Endothelial cell of umbilical vein (primary cell): Measurements from ENCODE around the gene EFNA2. TPM values are rescaled to one million over a fixed set of nuclear protein-coding genes. Genes with fewer than 3 reads are reported as not detected.
"Not testable (repeated sequence)": the region's sequence is repeated elsewhere in the genome, so short reads cannot be mapped to it uniquely, and the experiment has no call there.

Source experiments
- BruUV-seq: library from RNA; stranded (reverse); fragments of 400-500 nt; replicated peaks from 2 replicates; lab custom pipeline; 2021; lab: Mats Ljungman, UMichigan
- CTCF ChIA-PET: fragments of 300-600, 350-600 bp; sonication (Branson Sonifier 250); formaldehyde crosslinking; loops from one replicate; lab custom pipeline; 2021; ENCODE audit warnings: antibody characterized with exemption, inconsistent platforms; lab: Charles Lee
- POLR2A ChIA-PET: fragments of 300-600, 350-600 bp; sonication (Branson Sonifier 250); formaldehyde crosslinking; loops from one replicate; lab custom pipeline; 2021; ENCODE audit warnings: antibody characterized with exemption, inconsistent platforms; lab: Charles Lee
- DNase-seq: peaks from one replicate; pipeline ENCODE4 v3.0.0-alpha.2; 2011; ENCODE audit warnings: low read depth, low spot score
- FAIRE-seq: peaks from 2 replicates; lab custom pipeline; 2011; peaks lifted over from hg19 to GRCh38; lab: Jason Lieb, UNC
- H2AFZ ChIP-seq: 2 replicates; pipeline ENCODE4 v1.6.0; 2012; ENCODE audit warnings: low read depth, low read length, control low read depth, inconsistent platforms
- H3K27ac ChIP-seq: 2 replicates; pipeline ENCODE4 v1.5.1; 2011; ENCODE audit warnings: low read depth, mild to moderate bottlenecking, control low read depth, low read length, moderate library complexity; ENCODE audit not compliant: insufficient read depth
- H3K27me3 ChIP-seq, 2 experiments: 2 replicates each; pipeline versions ENCODE4 v1.6.0 to v1.6.1; 2011; ENCODE audit warnings: low read length in 2 of 2, mixed read lengths in 1 of 2; ENCODE audit not compliant: control insufficient read depth in 2 of 2, insufficient read depth in 2 of 2
- H3K36me3 ChIP-seq, 2 experiments: 2 replicates in 1 of 2; 3 replicates in 1 of 2; pipeline ENCODE4 v1.5.1; 2011; ENCODE audit warnings: low read length in 2 of 2, mild to moderate bottlenecking in 1 of 2, moderate library complexity in 1 of 2; ENCODE audit not compliant: control insufficient read depth in 2 of 2, insufficient read depth in 2 of 2; ENCODE audit errors: extremely low read depth in 1 of 2
- H3K4me1 ChIP-seq: 3 replicates; pipeline ENCODE4 v1.5.1; 2011; ENCODE audit warnings: mild to moderate bottlenecking, low read length; ENCODE audit not compliant: control insufficient read depth, insufficient read depth; ENCODE audit errors: extremely low read depth
- H3K4me2 ChIP-seq: 2 replicates; pipeline ENCODE4 v1.6.1; 2011; ENCODE audit warnings: low read length, control low read depth, mixed read lengths; ENCODE audit not compliant: insufficient read depth
- H3K4me3 ChIP-seq, 3 experiments: fragments of 200-600 bp in 1 of 3; sonication (generic), shearing (Covaris generic) in 1 of 3; replicated peaks in 1 of 3; 2 replicates each; pipeline ENCODE4 v1.5.1; 2011 to 2016; ENCODE audit warnings: control low read depth in 3 of 3, low read length in 3 of 3, mild to moderate bottlenecking in 2 of 3, inconsistent platforms in 1 of 3, low read depth in 1 of 3, moderate library complexity in 1 of 3; ENCODE audit not compliant: insufficient read depth in 1 of 3
- H3K79me2 ChIP-seq: 2 replicates; pipeline ENCODE4 v1.6.0; 2012; ENCODE audit warnings: low read length, inconsistent platforms; ENCODE audit not compliant: control insufficient read depth, insufficient read depth
- H3K9ac ChIP-seq: replicated peaks from 2 replicates; pipeline ENCODE3; 2011; ENCODE audit warnings: low read length, control low read depth; ENCODE audit not compliant: insufficient read depth; ENCODE audit errors: extremely low read depth
- H3K9me1 ChIP-seq: replicated peaks from 3 replicates; pipeline ENCODE4 v1.6.0; 2011; ENCODE audit warnings: mild to moderate bottlenecking, low read length; ENCODE audit not compliant: control insufficient read depth, insufficient read depth; ENCODE audit errors: extremely low read depth
- H3K9me3 ChIP-seq: replicated peaks from 2 replicates; pipeline ENCODE4 v1.5.1; 2012; ENCODE audit warnings: low read length, inconsistent platforms; ENCODE audit not compliant: control insufficient read depth, insufficient read depth
- H4K20me1 ChIP-seq: replicated peaks from 2 replicates; pipeline ENCODE3; 2011; ENCODE audit warnings: mild to moderate bottlenecking, low read length; ENCODE audit not compliant: control insufficient read depth, insufficient read depth; ENCODE audit errors: extremely low read depth
- CTCF ChIP-seq, 2 donors: IDR thresholded peaks; 1 replicate in 1 of 2; 2 replicates in 1 of 2; pipeline ENCODE4 v1.5.1; 2011; ENCODE audit warnings: low read length in 2 of 2, mild to moderate bottlenecking in 2 of 2, moderate library complexity in 2 of 2, control low read depth in 1 of 2, inconsistent platforms in 1 of 2, low read depth in 1 of 2; ENCODE audit not compliant: insufficient read depth in 1 of 2; ENCODE audit errors: extremely low read depth in 1 of 2
- EZH2 ChIP-seq: IDR thresholded peaks from 2 replicates; pipeline ENCODE4 v1.6.1; 2012; ENCODE audit warnings: borderline replicate concordance, low read depth, mild to moderate bottlenecking, moderate library complexity, low read length, inconsistent platforms; ENCODE audit not compliant: severe bottlenecking
- FOS ChIP-seq: IDR thresholded peaks from 2 replicates; pipeline ENCODE4 v1.6.1; 2011; ENCODE audit warnings: mild to moderate bottlenecking, low read length, moderate library complexity, borderline replicate concordance; ENCODE audit not compliant: insufficient read depth
- GATA2 ChIP-seq: IDR thresholded peaks from 2 replicates; pipeline ENCODE4 v1.7.0; 2011; ENCODE audit warnings: low read depth, mild to moderate bottlenecking, moderate library complexity, mixed read lengths, low read length; ENCODE audit not compliant: insufficient read length, insufficient read depth
- JUN ChIP-seq: IDR thresholded peaks from 2 replicates; pipeline ENCODE4 v1.6.1; 2011; ENCODE audit warnings: borderline replicate concordance, low read depth; ENCODE audit not compliant: insufficient read length, insufficient read depth
- MYC ChIP-seq: IDR thresholded peaks from one replicate; pipeline ENCODE4 v1.6.1; 2011; ENCODE audit warnings: mild to moderate bottlenecking, low read depth, low read length
- POLR2AphosphoS5 ChIP-seq: IDR thresholded peaks from 2 replicates; pipeline ENCODE4 v1.6.1; 2012; ENCODE audit warnings: low read depth, mild to moderate bottlenecking, control low read depth, low read length, moderate library complexity; ENCODE audit not compliant: insufficient read depth
- dilution Hi-C: fragments of 300-500 bp; cut with MboI; formaldehyde crosslinking; loops from one replicate; pipeline ENCODE4 v1.15.0; 2019; ENCODE audit warnings: low sequenced_read_pairs; ENCODE audit not compliant: extremely low pct_ligation_motif_present
- intact Hi-C: fragments of 100-400 bp; cut with micrococcal nuclease; formaldehyde crosslinking; loops from one replicate; pipeline ENCODE4 v1.10.0; 2022
- polyA plus RNA-seq, 4 experiments: library from polyadenylated mRNA; depleted of rRNA in 3 of 4; stranded (reverse) in 3 of 4; unstranded in 1 of 4; fragments of >200 nt; gene quantifications; 2 replicates each; pipeline versions ENCODE4 v1.2.1 to v1.2.3, GENCODE V29; 2011 to 2012; ENCODE audit warnings: missing spikeins in 1 of 4
- total RNA-seq: library from RNA; stranded (reverse); gene quantifications from 2 replicates; pipeline ENCODE4 v1.2.3, GENCODE V29; 2021

EFNA2 gene
- total and polyA plus RNA-seq, 2 donors (not counting 3 experiments of a cell fraction or from before 2014, with no cell fraction given): 0.52 to 1.1 TPM

GRCh38 chr19:1246265-1247087, 39.2 kb upstream of the EFNA2 start:
- H3K36me3 ChIP-seq, H2AFZ ChIP-seq, H3K9me1 ChIP-seq, H3K9ac ChIP-seq, H3K27me3 ChIP-seq, H3K4me3 ChIP-seq, dilution Hi-C loops, H3K4me2 ChIP-seq, BruUV-seq, DNase-seq, H4K20me1 ChIP-seq, H3K27ac ChIP-seq, H3K9me3 ChIP-seq: not testable (repeated sequence)
- ChIA-PET CTCF (interaction anchor here (7.3 kb wide), 1 partner anchor 20 kb away, joined by 1001 read pairs; the partner anchor contains the start of gene CIRBP), POLR2A (interaction anchor here (4.9 kb wide), 1 partner anchor 23 kb away, joined by 87 read pairs; the partner anchor contains the start of gene CIRBP)
- intact Hi-C loops: loop anchor here (10.0 kb wide), 1 partner anchor 452 kb away; the partner anchor contains the start of gene PTBP1
- H3K4me1 ChIP-seq: peaks cover 18% of the 10 kb centered on the region
- peaks cover 36% of the 10 kb centered on the region for H3K79me2 ChIP-seq
- FAIRE-seq: peak; percentile 42

DNA sequence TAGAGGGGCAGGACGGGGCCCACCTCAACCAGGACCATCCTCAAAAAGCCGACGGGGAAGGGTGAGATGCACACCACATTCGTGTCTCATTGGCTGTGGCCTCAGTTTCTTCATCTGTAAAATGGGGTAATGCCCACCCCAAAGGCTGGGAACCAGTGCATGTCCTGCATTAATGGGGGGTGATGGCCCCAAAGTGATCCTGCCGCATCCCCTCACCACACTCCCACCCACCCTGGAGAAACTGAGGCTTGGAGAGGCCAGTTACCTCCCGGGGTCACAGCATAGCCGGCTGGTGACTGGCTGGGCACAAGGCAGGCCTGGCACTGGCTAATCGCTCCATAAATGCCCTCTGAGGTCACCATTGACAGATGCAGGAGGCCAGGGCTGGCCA, 37.9 kb upstream of the EFNA2 start:
- H3K27me3 ChIP-seq: no peaks in the 10 kb centered on the region
- peaks cover 12% of the 10 kb centered on the region for H3K4me1 ChIP-seq
- peaks cover 33% of the 10 kb centered on the region for H3K79me2 ChIP-seq
- intact Hi-C loops (loop anchor here (10.0 kb wide), 1 partner anchor 453 kb away; the partner anchor contains the start of gene PTBP1), dilution Hi-C loops (no loop called here)
- H4K20me1 ChIP-seq: no peaks in the 10 kb centered on the region
- TF ChIP-seq JUN (peak; percentile 19), CTCF (IDR thresholded peaks at IDR 0.05; ENCODE audit: extremely low read depth in 1 of 2, insufficient read depth in 1 of 2, low read depth in 1 of 2, low read length in 2 of 2) (no peak), FOS (no peak), POLR2AphosphoS5 (no peak), MYC (no peak), EZH2 (no peak), GATA2 (no peak)
- ChIA-PET CTCF (interaction anchor here (7.3 kb wide), 1 partner anchor 19 kb away, joined by 1001 read pairs; the partner anchor contains the start of gene CIRBP), POLR2A (interaction anchor here (4.9 kb wide), 1 partner anchor 22 kb away, joined by 87 read pairs; the partner anchor contains the start of gene CIRBP)
- H3K36me3 ChIP-seq: peaks cover 0 to 2% of the 10 kb centered on the region in 2 experiments
- peak overlapping the region; percentile 97 for H3K9ac ChIP-seq
- BruUV-seq: no TSS peak
- no peak overlapping the region for H2AFZ ChIP-seq
- H3K9me1 ChIP-seq: no peaks in the 10 kb centered on the region
- peak overlapping the region; percentile 99 for H3K27ac ChIP-seq
- DNase-seq: no peak
- H3K4me3 ChIP-seq: peak overlapping the region in 2 of 3 experiments; percentile 38 to 84
- peak; percentile 91 for FAIRE-seq
- no peaks in the 10 kb centered on the region for H3K9me3 ChIP-seq
- peak overlapping the region; percentile 52 for H3K4me2 ChIP-seq
